Measurements from ENCODE around the gene SGPP1. TPM values are rescaled to one million over a fixed set of nuclear protein-coding genes. Genes with fewer than 3 reads are reported as not detected.

The SGPP1 gene
- total RNA-seq, 1 donor from 2014 or later = 13.0 TPM

DNA sequence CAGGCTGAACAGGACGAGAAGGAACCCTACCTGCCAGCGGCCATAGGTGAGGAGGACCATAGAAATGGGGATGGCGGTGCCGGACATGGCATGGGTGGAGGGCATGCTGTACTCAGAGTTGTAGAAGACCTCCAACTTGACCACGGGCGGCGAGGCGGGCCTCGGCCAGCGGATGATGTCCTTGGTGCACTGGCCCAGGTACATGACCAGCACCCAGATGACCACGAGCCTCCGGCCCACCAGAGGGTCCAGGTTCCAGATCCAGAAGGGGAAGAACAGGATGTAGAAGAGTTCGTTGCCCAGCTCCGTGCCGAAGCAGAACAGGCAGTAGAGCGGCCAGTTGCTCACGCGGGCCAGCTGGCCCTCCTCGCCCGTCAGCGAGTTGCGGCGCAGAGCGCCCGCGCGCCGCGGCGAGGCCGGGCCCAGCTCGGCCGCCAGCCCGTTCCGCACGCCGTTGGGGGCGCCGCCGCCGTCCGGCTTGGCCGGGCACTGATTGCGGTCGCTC lies 582 bp downstream of the SGPP1 start:
- Histone ChIP-seq H3K27me3 (ENCODE audit: control insufficient read depth in 3 of 3, insufficient read depth in 3 of 3, low read length in 3 of 3) (no peaks in the 10 kb centered on the region), H3K27ac (ENCODE audit: low read depth, low read length) (peak overlapping the region; percentile 69), H3K4me1 (ENCODE audit: control insufficient read depth in 3 of 3, insufficient read depth in 3 of 3, low read length in 3 of 3) (peaks cover 7 to 16% (median 9%) of the 10 kb centered on the region in 3 donors), H3K9ac (ENCODE audit: low read depth in 1 of 3, low read length in 3 of 3) (peak overlapping the region; percentile 87 to 91 (median 89)), H3K36me3 (ENCODE audit: control insufficient read depth in 3 of 3, insufficient read depth in 3 of 3, low read length in 3 of 3) (peaks cover 0 to 2% (median 0%) of the 10 kb centered on the region in 3 donors), H3K9me3 (ENCODE audit: control insufficient read depth in 3 of 3, low read length in 3 of 3) (no peaks in the 10 kb centered on the region), H3K4me3 (ENCODE audit: low read length in 3 of 3) (peak overlapping the region; percentile 88 to 93 (median 92))

DNA sequence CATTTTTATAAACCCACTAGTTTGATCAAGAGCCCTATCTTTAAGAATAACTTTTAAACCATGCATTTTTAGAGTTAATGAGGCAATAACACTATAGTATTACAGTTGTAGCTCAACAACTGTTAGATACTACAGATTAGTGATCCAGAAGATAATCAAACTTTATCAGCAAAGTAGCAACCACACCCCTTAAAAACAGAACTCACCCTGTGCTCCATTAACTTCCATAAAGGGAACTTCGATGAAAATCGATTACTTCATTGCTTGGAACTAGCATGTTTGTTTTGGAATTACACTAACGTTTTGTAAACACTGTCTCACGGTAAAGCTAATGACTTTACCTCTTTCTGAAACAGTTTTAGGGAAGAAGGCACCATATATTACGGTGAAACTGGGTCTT lies 1.4 kb downstream of the SGPP1 start:
- Histone ChIP-seq H3K9me3 (ENCODE audit: control insufficient read depth in 3 of 3, low read length in 3 of 3) (no peaks in the 10 kb centered on the region), H3K36me3 (ENCODE audit: control insufficient read depth in 3 of 3, insufficient read depth in 3 of 3, low read length in 3 of 3) (peaks cover 0 to 2% (median 0%) of the 10 kb centered on the region in 3 donors), H3K27ac (ENCODE audit: low read depth, low read length) (no peak overlapping the region), H3K4me1 (ENCODE audit: control insufficient read depth in 3 of 3, insufficient read depth in 3 of 3, low read length in 3 of 3) (peaks cover 7 to 16% (median 9%) of the 10 kb centered on the region in 3 donors), H3K4me3 (ENCODE audit: low read length in 3 of 3) (peak overlapping the region; percentile 88 to 93 (median 92)), H3K9ac (ENCODE audit: low read depth in 1 of 3, low read length in 3 of 3) (peak overlapping the region; percentile 87 to 91 (median 89)), H3K27me3 (ENCODE audit: control insufficient read depth in 3 of 3, insufficient read depth in 3 of 3, low read length in 3 of 3) (no peaks in the 10 kb centered on the region)

DNA sequence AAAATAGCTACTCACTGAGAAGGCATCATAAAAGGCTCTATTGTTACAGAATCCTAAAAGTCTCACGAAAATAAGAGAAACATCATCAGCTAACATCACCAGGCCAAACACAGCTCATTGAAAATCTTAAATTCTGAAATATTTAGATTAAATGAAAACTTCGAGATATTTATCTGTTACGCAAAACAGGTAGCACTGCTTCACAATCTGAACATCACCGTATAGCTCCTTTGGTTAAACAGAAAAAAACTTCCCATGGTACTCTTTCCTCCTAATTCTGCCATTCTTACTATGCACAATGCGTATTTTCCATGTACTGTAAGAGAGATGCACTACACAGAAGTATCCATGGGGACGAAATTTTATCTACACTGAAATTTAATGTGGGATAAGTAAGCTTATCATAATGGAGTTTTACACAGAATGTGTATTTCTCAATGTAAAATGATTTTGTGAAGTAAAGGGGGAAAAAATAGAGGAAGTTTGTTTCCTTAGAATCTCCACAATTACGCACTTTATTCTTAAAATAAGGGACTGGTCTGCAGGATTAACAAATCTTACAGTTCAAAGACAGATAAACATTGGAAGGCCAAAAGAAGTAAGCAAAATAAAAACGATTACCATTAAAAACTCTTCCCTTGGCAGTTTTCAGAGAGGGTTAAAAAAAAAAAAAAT lies 1.9 kb downstream of the SGPP1 start:
- no peaks in the 10 kb centered on the region for H3K27me3 ChIP-seq (ENCODE audit: control insufficient read depth in 3 of 3, insufficient read depth in 3 of 3, low read length in 3 of 3)
- peaks cover 7 to 16% (median 9%) of the 10 kb centered on the region in 3 donors for H3K4me1 ChIP-seq (ENCODE audit: control insufficient read depth in 3 of 3, insufficient read depth in 3 of 3, low read length in 3 of 3)
- H3K4me3 ChIP-seq (ENCODE audit: low read length in 3 of 3) = peak overlapping the region in 2 of 3 donors; percentile 23 to 88
- peak overlapping the region in 2 of 3 donors; percentile 8 to 91 for H3K9ac ChIP-seq (ENCODE audit: low read depth in 1 of 3, low read length in 3 of 3)
- no peaks in the 10 kb centered on the region for H3K9me3 ChIP-seq (ENCODE audit: control insufficient read depth in 3 of 3, low read length in 3 of 3)
- H3K36me3 ChIP-seq (ENCODE audit: control insufficient read depth in 3 of 3, insufficient read depth in 3 of 3, low read length in 3 of 3) = peaks cover 0 to 2% (median 0%) of the 10 kb centered on the region in 3 donors
- no peak overlapping the region for H3K27ac ChIP-seq (ENCODE audit: low read depth, low read length)

DNA sequence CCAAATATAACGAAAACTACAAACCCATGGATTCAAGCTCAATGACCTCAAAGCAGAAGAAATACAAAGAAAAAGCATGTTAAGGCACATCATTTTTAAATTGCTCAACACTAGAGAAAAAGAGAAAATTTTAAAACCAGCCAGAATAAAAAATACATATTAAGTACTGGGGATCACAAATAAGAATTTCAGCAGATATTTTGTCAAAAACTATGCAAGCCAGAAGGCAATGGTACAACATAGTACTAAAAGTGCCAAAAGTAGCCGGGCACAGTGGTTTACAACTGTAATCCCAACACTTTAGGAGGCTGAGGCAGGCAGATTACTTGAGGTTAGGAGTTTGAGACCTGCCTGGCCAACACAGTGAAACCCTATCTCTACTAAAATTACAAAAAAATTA lies 10.2 kb downstream of the SGPP1 start:
- Histone ChIP-seq H3K4me3 (ENCODE audit: low read length in 3 of 3) (no peak overlapping the region), H3K36me3 (ENCODE audit: control insufficient read depth in 3 of 3, insufficient read depth in 3 of 3, low read length in 3 of 3) (peaks cover 0 to 3% (median 0%) of the 10 kb centered on the region in 3 donors), H3K4me1 (ENCODE audit: control insufficient read depth in 3 of 3, insufficient read depth in 3 of 3, low read length in 3 of 3) (no peaks in the 10 kb centered on the region), H3K27me3 (ENCODE audit: control insufficient read depth in 3 of 3, insufficient read depth in 3 of 3, low read length in 3 of 3) (no peaks in the 10 kb centered on the region), H3K9me3 (ENCODE audit: control insufficient read depth in 3 of 3, low read length in 3 of 3) (peaks cover 0 to 5% (median 4%) of the 10 kb centered on the region in 3 donors), H3K27ac (ENCODE audit: low read depth, low read length) (no peak overlapping the region), H3K9ac (ENCODE audit: low read depth in 1 of 3, low read length in 3 of 3) (no peak overlapping the region)

DNA sequence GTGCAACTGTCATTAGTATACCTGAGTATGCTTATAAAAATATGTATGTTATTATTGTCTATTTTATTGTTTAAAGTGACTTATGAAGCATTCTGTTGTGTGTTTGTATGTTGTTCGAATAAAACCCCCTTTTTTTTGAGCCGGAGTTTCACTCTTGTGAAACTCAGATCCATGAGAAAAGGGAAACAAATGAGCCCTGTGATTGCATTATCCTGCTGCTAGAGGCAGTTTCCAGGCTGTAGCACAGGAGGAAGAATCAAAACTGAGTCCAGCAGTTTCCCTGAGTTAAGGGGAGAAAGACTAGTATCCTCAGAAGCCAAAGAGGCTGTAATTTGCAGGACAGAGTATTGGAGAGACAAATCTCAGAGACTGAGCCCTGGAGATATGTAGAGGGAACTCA lies 12.5 kb downstream of the SGPP1 start:
- Histone ChIP-seq H3K36me3 (ENCODE audit: control insufficient read depth in 3 of 3, insufficient read depth in 3 of 3, low read length in 3 of 3) (peaks cover 0 to 3% (median 0%) of the 10 kb centered on the region in 3 donors), H3K27me3 (ENCODE audit: control insufficient read depth in 3 of 3, insufficient read depth in 3 of 3, low read length in 3 of 3) (no peaks in the 10 kb centered on the region), H3K4me3 (ENCODE audit: low read length in 3 of 3) (no peak overlapping the region), H3K27ac (ENCODE audit: low read depth, low read length) (no peak overlapping the region), H3K9ac (ENCODE audit: low read depth in 1 of 3, low read length in 3 of 3) (no peak overlapping the region), H3K9me3 (ENCODE audit: control insufficient read depth in 3 of 3, low read length in 3 of 3) (peaks cover 0 to 5% (median 4%) of the 10 kb centered on the region in 3 donors), H3K4me1 (ENCODE audit: control insufficient read depth in 3 of 3, insufficient read depth in 3 of 3, low read length in 3 of 3) (no peaks in the 10 kb centered on the region)

DNA sequence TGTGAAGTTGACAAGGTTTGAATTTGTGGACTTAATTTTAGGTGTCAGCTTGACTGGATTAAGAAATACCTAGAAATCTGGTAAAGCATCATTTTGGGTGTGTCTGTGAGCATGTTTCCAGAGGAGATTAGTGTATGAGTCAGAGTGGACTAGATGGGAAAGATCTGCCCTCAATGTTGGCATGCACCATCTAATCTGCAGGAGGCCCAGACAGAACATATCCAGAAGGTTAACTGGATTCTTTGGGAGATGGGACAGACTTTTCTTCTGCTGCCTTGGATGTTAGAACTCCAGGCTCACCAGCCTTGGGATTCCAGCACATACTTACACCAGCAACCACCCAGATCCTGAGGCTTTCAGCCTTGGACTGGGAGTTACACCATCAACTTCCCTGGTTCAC lies 14.1 kb downstream of the SGPP1 start:
- Histone ChIP-seq H3K4me1 (ENCODE audit: control insufficient read depth in 3 of 3, insufficient read depth in 3 of 3, low read length in 3 of 3) (no peaks in the 10 kb centered on the region), H3K9ac (ENCODE audit: low read depth in 1 of 3, low read length in 3 of 3) (no peak overlapping the region), H3K36me3 (ENCODE audit: control insufficient read depth in 3 of 3, insufficient read depth in 3 of 3, low read length in 3 of 3) (peaks cover 0 to 3% (median 0%) of the 10 kb centered on the region in 3 donors), H3K4me3 (ENCODE audit: low read length in 3 of 3) (no peak overlapping the region), H3K9me3 (ENCODE audit: control insufficient read depth in 3 of 3, low read length in 3 of 3) (peaks cover 0 to 5% (median 4%) of the 10 kb centered on the region in 3 donors), H3K27ac (ENCODE audit: low read depth, low read length) (no peak overlapping the region), H3K27me3 (ENCODE audit: control insufficient read depth in 3 of 3, insufficient read depth in 3 of 3, low read length in 3 of 3) (no peaks in the 10 kb centered on the region)

DNA sequence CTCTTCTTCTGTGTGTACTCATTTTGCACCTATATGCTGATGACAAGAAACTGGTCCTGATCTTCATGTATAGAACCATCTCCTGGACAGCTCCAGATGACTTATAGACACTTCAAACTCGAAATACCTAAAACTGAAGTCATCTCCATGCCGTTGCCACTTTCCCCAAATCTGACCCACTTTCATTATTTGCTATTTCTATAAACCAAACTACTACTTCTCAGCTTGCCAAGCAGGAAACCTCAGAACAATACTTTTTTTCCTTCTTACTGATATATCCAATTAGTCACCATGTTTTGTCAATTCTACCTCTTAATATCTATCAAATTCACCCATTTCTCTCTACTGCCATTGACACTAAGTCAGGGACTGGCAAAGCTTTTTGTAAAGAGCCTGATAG lies 14.8 kb downstream of the SGPP1 start:
- Histone ChIP-seq H3K4me3 (ENCODE audit: low read length in 3 of 3) (no peak overlapping the region), H3K36me3 (ENCODE audit: control insufficient read depth in 3 of 3, insufficient read depth in 3 of 3, low read length in 3 of 3) (peaks cover 0 to 3% (median 0%) of the 10 kb centered on the region in 3 donors), H3K27ac (ENCODE audit: low read depth, low read length) (no peak overlapping the region), H3K9ac (ENCODE audit: low read depth in 1 of 3, low read length in 3 of 3) (no peak overlapping the region), H3K9me3 (ENCODE audit: control insufficient read depth in 3 of 3, low read length in 3 of 3) (peaks cover 0 to 5% (median 4%) of the 10 kb centered on the region in 3 donors), H3K27me3 (ENCODE audit: control insufficient read depth in 3 of 3, insufficient read depth in 3 of 3, low read length in 3 of 3) (no peaks in the 10 kb centered on the region), H3K4me1 (ENCODE audit: control insufficient read depth in 3 of 3, insufficient read depth in 3 of 3, low read length in 3 of 3) (no peaks in the 10 kb centered on the region)

DNA sequence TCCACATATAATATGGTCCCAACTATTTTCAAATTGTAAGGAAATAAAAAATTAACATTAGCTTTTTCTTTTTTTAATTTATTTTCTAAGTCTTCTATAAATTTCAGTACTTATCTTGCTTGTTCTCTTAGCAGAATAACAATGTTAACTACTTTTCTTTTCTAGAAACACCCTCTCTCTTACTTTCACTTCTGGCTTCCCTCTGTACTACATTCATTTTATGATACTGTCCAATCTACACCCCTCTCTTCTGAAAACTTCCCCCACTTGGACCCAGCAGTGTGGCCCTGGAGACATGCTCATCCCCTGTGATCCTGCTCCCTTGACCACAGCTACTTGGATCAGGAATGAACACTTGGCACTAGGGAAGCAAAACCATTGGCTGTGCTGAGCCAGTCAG lies 15.7 kb downstream of the SGPP1 start:
- Histone ChIP-seq H3K27me3 (ENCODE audit: control insufficient read depth in 3 of 3, insufficient read depth in 3 of 3, low read length in 3 of 3) (no peaks in the 10 kb centered on the region), H3K36me3 (ENCODE audit: control insufficient read depth in 3 of 3, insufficient read depth in 3 of 3, low read length in 3 of 3) (peaks cover 0 to 3% (median 0%) of the 10 kb centered on the region in 3 donors), H3K9me3 (ENCODE audit: control insufficient read depth in 3 of 3, low read length in 3 of 3) (no peaks in the 10 kb centered on the region), H3K27ac (ENCODE audit: low read depth, low read length) (no peak overlapping the region), H3K4me1 (ENCODE audit: control insufficient read depth in 3 of 3, insufficient read depth in 3 of 3, low read length in 3 of 3) (no peaks in the 10 kb centered on the region), H3K9ac (ENCODE audit: low read depth in 1 of 3, low read length in 3 of 3) (no peak overlapping the region), H3K4me3 (ENCODE audit: low read length in 3 of 3) (no peak overlapping the region)

DNA sequence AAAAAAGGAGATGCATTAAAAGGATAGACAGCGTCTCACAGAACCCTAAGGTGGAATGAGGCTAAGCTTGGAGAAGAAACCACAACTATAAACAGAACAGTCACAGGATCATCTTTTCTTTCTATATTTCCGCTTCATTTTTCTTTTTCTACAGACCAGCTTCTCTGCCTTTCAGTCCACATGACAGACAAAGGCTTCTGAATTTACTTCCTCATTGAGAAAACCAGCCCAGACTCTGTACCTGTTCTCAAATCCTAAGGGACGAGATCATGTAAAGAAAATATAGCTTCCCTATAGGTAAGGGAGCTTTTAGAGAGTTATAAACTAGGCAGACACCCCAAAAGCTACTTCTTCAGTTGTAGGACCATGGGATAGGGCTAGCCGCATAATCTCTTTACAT lies 17.4 kb downstream of the SGPP1 start:
- peaks cover 0 to 3% (median 0%) of the 10 kb centered on the region in 3 donors for H3K36me3 ChIP-seq (ENCODE audit: control insufficient read depth in 3 of 3, insufficient read depth in 3 of 3, low read length in 3 of 3)
- H3K4me1 ChIP-seq (ENCODE audit: control insufficient read depth in 3 of 3, insufficient read depth in 3 of 3, low read length in 3 of 3) = no peaks in the 10 kb centered on the region
- H3K27me3 ChIP-seq (ENCODE audit: control insufficient read depth in 3 of 3, insufficient read depth in 3 of 3, low read length in 3 of 3) = no peaks in the 10 kb centered on the region
- H3K27ac ChIP-seq (ENCODE audit: low read depth, low read length) = no peak overlapping the region
- H3K4me3 ChIP-seq (ENCODE audit: low read length in 3 of 3) = no peak overlapping the region
- no peaks in the 10 kb centered on the region for H3K9me3 ChIP-seq (ENCODE audit: control insufficient read depth in 3 of 3, low read length in 3 of 3)
- H3K9ac ChIP-seq (ENCODE audit: low read depth in 1 of 3, low read length in 3 of 3) = no peak overlapping the region

DNA sequence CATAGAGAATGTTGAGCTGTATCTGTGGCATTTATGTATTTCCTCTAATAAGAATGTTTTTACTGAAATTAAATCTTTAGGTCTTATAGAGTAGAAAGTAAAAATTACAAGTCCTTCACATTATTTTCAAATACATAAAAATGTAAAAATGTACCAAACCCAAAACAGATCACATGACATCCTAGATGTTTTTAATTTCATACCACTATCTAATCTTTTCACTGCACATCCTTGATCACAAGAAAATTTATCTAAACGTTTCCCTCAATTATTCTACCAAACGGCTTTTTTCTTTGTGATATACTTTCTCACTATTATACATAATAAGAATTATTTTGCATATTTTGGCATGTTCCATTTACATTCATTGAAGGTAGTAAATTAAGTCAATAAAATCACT lies 18.3 kb downstream of the SGPP1 start:
- Histone ChIP-seq H3K4me1 (ENCODE audit: control insufficient read depth in 3 of 3, insufficient read depth in 3 of 3, low read length in 3 of 3) (no peaks in the 10 kb centered on the region), H3K27ac (ENCODE audit: low read depth, low read length) (no peak overlapping the region), H3K9me3 (ENCODE audit: control insufficient read depth in 3 of 3, low read length in 3 of 3) (no peaks in the 10 kb centered on the region), H3K9ac (ENCODE audit: low read depth in 1 of 3, low read length in 3 of 3) (no peak overlapping the region), H3K4me3 (ENCODE audit: low read length in 3 of 3) (no peak overlapping the region), H3K27me3 (ENCODE audit: control insufficient read depth in 3 of 3, insufficient read depth in 3 of 3, low read length in 3 of 3) (no peaks in the 10 kb centered on the region), H3K36me3 (ENCODE audit: control insufficient read depth in 3 of 3, insufficient read depth in 3 of 3, low read length in 3 of 3) (peaks cover 0 to 3% (median 0%) of the 10 kb centered on the region in 3 donors)
